ENCODE measurements around the gene CFAP92.

Gene CFAP92

DNA sequence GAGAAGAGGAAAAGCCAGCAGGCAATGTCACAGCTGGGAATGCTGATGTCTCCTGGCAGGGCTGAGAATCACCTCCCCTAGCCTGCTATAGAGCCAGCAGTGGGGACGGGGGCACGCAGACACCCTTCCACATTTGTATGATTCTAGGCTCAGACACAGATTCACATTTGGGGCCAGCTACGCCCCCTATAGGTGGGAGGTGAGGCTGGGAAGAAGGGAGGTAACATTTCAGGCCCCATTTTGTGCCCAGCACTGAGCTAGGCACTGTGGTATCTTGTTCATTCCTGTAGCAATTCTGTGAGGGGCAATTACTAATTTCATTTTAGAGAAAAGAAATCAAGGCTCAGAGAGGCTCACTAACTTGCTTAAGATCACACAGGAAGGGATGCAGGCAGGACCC is 130.3 kb downstream of the CFAP92 start:
- DNase-seq (ENCODE audit: low spot score) = no peak
- TF ChIP-seq, protein P1, sequence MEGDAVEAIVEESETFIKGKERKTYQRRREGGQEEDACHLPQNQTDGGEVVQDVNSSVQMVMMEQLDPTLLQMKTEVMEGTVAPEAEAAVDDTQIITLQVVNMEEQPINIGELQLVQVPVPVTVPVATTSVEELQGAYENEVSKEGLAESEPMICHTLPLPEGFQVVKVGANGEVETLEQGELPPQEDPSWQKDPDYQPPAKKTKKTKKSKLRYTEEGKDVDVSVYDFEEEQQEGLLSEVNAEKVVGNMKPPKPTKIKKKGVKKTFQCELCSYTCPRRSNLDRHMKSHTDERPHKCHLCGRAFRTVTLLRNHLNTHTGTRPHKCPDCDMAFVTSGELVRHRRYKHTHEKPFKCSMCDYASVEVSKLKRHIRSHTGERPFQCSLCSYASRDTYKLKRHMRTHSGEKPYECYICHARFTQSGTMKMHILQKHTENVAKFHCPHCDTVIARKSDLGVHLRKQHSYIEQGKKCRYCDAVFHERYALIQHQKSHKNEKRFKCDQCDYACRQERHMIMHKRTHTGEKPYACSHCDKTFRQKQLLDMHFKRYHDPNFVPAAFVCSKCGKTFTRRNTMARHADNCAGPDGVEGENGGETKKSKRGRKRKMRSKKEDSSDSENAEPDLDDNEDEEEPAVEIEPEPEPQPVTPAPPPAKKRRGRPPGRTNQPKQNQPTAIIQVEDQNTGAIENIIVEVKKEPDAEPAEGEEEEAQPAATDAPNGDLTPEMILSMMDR (IDR thresholded peaks at IDR 0.05; ENCODE audit: extremely low read depth, missing control alignments) = peak; percentile 3

DNA sequence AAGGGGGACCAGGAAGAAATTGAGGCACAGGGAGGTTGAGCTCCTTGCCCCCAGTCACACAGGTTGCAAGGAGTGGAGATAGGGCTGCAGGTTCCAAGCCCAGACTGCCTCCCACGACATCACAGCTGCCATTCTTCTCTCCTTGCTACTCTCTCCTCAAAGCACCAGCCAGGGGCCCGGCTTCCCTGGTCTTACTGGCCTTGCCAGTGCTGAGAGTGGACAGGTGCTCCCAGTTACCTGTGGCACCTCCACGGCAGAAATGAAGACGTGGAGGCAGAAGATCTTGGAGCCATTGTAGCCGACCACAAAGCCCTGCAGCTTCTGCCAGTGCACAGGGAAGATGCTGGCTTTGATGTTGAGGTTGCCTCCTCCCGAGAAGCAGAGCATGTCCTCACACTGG is 132.4 kb downstream of the CFAP92 start:
- TF ChIP-seq, protein P1 (IDR thresholded peaks at IDR 0.05; ENCODE audit: extremely low read depth, missing control alignments) = no peak
- no peak for DNase-seq (ENCODE audit: low spot score)
